Subcutaneous adipose tissue (tissue), 4 donors: ENCODE measurements around the gene ASGR1. TPM values are rescaled to one million over a fixed set of nuclear protein-coding genes. Genes with fewer than 3 reads are reported as not detected.

Source experiments
- CTCF ChIP-seq: fragments of 450-650 bp; IDR thresholded peaks from one replicate; pipeline ENCODE4 v1.5.1; 2016; ENCODE audit warnings: low read depth, mild to moderate bottlenecking, control low read depth, antibody characterized with exemption, moderate library complexity
- total RNA-seq, 4 donors: library from RNA; depleted of rRNA; stranded (reverse); fragments of >200 nt; gene quantifications; one replicate each; pipeline ENCODE4 v1.1.0, GENCODE V29; 2016

Gene ASGR1
- total RNA-seq, 4 donors from 2014 or later = 2.4 to 5.9 (median 3.8) TPM

DNA sequence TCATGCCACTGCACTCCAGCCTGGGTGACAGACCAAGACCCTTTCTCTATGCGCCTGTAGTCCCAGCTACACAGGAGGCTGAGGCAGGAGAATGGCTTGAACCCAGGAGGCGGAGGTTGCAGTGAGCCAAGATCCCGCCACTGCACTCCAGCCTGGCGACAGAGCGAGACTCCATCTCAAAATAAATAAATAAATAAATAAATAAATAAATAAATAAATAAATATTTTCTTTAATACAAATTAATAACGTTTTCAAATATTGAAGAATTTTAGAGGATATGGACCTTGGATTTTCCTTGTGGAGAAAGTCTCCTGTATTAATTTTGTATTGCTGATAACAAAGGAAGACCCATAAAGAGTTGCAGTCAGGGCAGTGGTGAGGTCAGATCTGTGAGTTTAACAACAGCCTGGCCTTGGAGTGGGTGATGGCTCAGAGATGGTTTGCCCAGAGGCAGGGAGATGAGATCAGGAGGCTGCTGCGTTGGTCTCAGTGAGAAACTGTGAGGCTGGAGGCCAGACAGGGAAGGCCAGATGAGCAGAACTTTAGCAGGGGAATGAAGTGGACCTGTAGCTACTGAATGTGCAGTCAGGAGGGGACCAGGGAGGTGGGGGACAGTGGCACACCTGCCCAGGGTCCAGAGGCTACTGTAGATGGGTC lies 4.4 kb upstream of the ASGR1 start:
- no peak for TF ChIP-seq CTCF

- TF ChIP-seq CTCF = no peak
Observed at GRCh38 chr17:7178973-7179316, 225 bp downstream of the ASGR1 start.

GRCh38 chr17:7177954-7178477 lies 1.2 kb downstream of the ASGR1 start:
- no peak for TF ChIP-seq CTCF

DNA sequence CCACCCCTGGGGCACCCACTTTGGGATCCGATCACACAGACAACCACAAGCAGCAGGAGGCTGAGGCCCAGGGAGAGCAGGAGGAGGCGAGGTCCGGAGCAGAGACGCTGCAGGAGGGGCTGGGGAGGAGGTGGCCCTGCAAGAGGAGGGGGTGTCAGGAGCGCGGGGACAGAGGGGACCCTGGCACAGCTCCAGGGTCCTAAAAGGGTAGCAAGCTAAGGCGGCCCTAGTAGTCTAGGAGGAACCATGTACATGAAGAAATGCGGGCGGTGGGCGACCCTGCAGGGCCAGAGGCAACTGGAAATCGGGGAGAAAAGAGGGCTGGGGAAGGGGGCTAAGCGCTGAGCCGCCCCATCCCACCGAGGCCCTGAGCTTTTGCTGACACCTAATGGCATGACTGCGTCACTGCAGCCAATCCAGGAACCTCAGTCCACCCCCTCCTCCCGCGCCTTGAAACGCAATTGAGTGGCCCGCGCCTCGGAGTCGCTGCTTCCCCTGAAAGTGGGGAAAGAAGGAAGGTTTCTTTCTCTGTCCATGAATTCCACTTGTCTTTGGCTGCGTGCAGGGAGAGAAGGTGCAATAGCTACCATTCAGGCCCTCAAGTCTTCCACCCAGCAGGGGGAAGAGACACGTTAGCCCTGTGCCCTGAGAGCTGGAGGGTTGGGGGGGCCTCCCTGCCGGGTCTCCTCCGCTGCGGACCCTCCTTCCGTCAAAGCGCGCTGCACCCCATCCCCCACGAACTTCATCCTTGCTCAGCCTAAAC lies 1.8 kb downstream of the ASGR1 start:
- no peak for TF ChIP-seq CTCF

GRCh38 chr17:7176841-7177190 lies 2.4 kb downstream of the ASGR1 start:
- TF ChIP-seq CTCF = no peak

DNA sequence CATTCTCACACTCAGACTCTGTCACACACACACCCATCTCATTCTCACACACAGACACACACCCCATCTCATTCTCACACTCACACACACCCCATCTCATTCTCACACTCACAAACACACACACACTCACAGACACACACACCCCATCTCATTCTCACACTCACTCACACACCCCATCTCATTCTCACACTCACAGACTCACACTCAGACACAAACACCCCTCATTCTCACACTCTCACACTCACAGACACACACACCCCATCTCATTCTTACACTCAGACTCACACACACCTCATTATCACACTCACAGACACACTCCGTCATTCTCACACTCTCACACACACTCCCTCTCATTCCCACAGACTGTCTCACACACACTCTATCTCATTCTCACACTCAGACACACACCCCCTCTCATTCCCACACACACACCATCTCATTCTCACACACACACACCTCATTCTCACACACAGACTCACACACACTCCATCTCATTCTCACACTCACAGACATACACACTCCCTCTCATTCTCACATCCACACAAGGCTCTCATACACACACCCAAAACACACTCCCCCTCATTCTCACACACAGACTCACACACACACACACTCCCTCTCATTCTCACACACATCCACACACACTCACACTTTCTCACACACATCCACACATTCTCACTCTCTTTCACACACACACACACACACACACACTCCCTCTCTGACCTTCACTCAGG lies 2.9 kb downstream of the ASGR1 start:
- TF ChIP-seq CTCF = no peak

GRCh38 chr17:7175330-7175733 lies 3.8 kb downstream of the ASGR1 start:
- TF ChIP-seq CTCF = no peak
